NCI-H2107 (cell line): ENCODE measurements around the gene DUSP8.

Source experiments
- DNase-seq: peaks from one replicate; lab custom pipeline; 2025; lab: John Stamatoyannopoulos, UW

DUSP8 gene

GRCh38 chr11:1553808-1554594 lies 18.1 kb downstream of the DUSP8 start:
- no peak for DNase-seq

GRCh38 chr11:1549338-1550330 lies 22.4 kb downstream of the DUSP8 start:
- no peak for DNase-seq

GRCh38 chr11:1548221-1549070 lies 23.6 kb downstream of the DUSP8 start:
- DNase-seq, result peak; percentile 44

GRCh38 chr11:1547467-1548098 lies 24.5 kb downstream of the DUSP8 start:
- no peak for DNase-seq

GRCh38 chr11:1546536-1547466 lies 25.3 kb downstream of the DUSP8 start:
- peak; percentile 45 for DNase-seq

GRCh38 chr11:1546077-1546535 lies 26.0 kb downstream of the DUSP8 start:
- no peak for DNase-seq

GRCh38 chr11:1545432-1545831 lies 26.6 kb downstream of the DUSP8 start:
- DNase-seq, result no peak

GRCh38 chr11:1544536-1544935 lies 27.5 kb downstream of the DUSP8 start:
- DNase-seq, result no peak

- no peak for DNase-seq
These were observed 28.3 kb downstream of the DUSP8 start for GRCh38 chr11:1543606-1544263.

GRCh38 chr11:1542267-1542666 lies 29.8 kb downstream of the DUSP8 start:
- no peak for DNase-seq

GRCh38 chr11:1541474-1542204 lies 30.4 kb downstream of the DUSP8 start:
- no peak for DNase-seq

- DNase-seq, result no peak
These were observed 32.0 kb downstream of the DUSP8 start for GRCh38 chr11:1540074-1540473.

GRCh38 chr11:1538153-1538552 lies 33.9 kb downstream of the DUSP8 start:
- no peak for DNase-seq

- no peak for DNase-seq
These were observed 35.8 kb downstream of the DUSP8 start for GRCh38 chr11:1536065-1536843.

GRCh38 chr11:1534682-1535081 lies 37.4 kb downstream of the DUSP8 start:
- no peak for DNase-seq

- DNase-seq, result no peak
These were observed 37.9 kb downstream of the DUSP8 start for GRCh38 chr11:1534171-1534570.

GRCh38 chr11:1533342-1533725 lies 38.7 kb downstream of the DUSP8 start:
- no peak for DNase-seq
